IMR-90 (cell line): ENCODE measurements around the gene CDK14. TPM values are rescaled to one million over a fixed set of nuclear protein-coding genes. Genes with fewer than 3 reads are reported as not detected.

Experiments
- ATAC-seq: fragments of 200-7000 bp; cut with Tn5 transposase; 2 replicates; pipeline ENCODE4 v1.9.1; 2020; ENCODE audit warnings: low read depth, mild to moderate bottlenecking, moderate library complexity
- BruUV-seq: library from RNA; stranded (reverse); fragments of 400-500 nt; replicated peaks from 2 replicates; lab custom pipeline; 2021; lab: Mats Ljungman, UMichigan
- CTCF ChIA-PET: fragments of 300-600 bp; formaldehyde crosslinking; extraction: SDS; loops from one replicate; lab custom pipeline; 2021; ENCODE audit warnings: antibody characterized with exemption; lab: Yijun Ruan, JAX
- POLR2A ChIA-PET: fragments of 300-600 bp; sonication (Branson Sonifier 250); formaldehyde crosslinking; loops from one replicate; lab custom pipeline; 2022; ENCODE audit warnings: antibody characterized with exemption; ENCODE audit not compliant: unreplicated experiment; lab: Charles Lee
- DNase-seq: peaks from one replicate; pipeline ENCODE4 v3.0.0; 2013
- H2AFZ ChIP-seq: replicated peaks from 2 replicates; pipeline ENCODE3; 2013; ENCODE audit warnings: low read length, mild to moderate bottlenecking; ENCODE audit not compliant: poor library complexity
- H2AK5ac ChIP-seq: 2 replicates; pipeline ENCODE4 v1.6.1; 2013; ENCODE audit warnings: low read depth, low read length, inconsistent platforms
- H2AK9ac ChIP-seq: replicated peaks from 2 replicates; pipeline ENCODE3; 2013; ENCODE audit warnings: mild to moderate bottlenecking, low read depth, low read length, moderate library complexity; ENCODE audit not compliant: poor library complexity
- H2BK120ac ChIP-seq: 2 replicates; pipeline ENCODE4 v1.6.1; 2013; ENCODE audit warnings: low read depth, low read length, inconsistent platforms
- H2BK15ac ChIP-seq: 3 replicates; pipeline ENCODE4 v1.6.1; 2013; ENCODE audit warnings: low read depth, low read length, inconsistent platforms
- H2BK20ac ChIP-seq: 2 replicates; pipeline ENCODE4 v1.6.1; 2013; ENCODE audit warnings: low read depth, mild to moderate bottlenecking, inconsistent platforms, low read length, moderate library complexity
- H2BK5ac ChIP-seq: 2 replicates; pipeline ENCODE4 v1.6.1; 2013; ENCODE audit warnings: mild to moderate bottlenecking, low read depth, low read length, inconsistent platforms; ENCODE audit not compliant: poor library complexity, severe bottlenecking
- H3K14ac ChIP-seq: replicated peaks from 2 replicates; pipeline ENCODE4 v1.6.1; 2013; ENCODE audit warnings: low read depth, low read length, inconsistent platforms
- H3K18ac ChIP-seq: 2 replicates; pipeline ENCODE4 v1.6.1; 2013; ENCODE audit warnings: low read depth, low read length, control low read depth
- H3K23ac ChIP-seq: 2 replicates; pipeline ENCODE4 v1.6.1; 2013; ENCODE audit warnings: low read depth, low read length, inconsistent platforms
- H3K27ac ChIP-seq: 2 replicates; pipeline ENCODE4 v1.5.1; 2013; ENCODE audit warnings: mild to moderate bottlenecking, control low read depth, low read length; ENCODE audit not compliant: insufficient read depth
- H3K27me3 ChIP-seq: 2 replicates; pipeline ENCODE4 v1.6.1; 2013; ENCODE audit warnings: low read length; ENCODE audit not compliant: control insufficient read depth, insufficient read depth
- H3K36me3 ChIP-seq: 2 replicates; pipeline ENCODE4 v1.6.1; 2013; ENCODE audit warnings: low read length, mixed read lengths; ENCODE audit not compliant: control insufficient read depth, insufficient read depth
- H3K4ac ChIP-seq: 2 replicates; pipeline ENCODE4 v1.6.1; 2013; ENCODE audit warnings: low read depth, low read length, inconsistent platforms
- H3K4me1 ChIP-seq: 2 replicates; pipeline ENCODE4 v1.6.1; 2013; ENCODE audit warnings: low read length, mixed read lengths; ENCODE audit not compliant: control insufficient read depth, insufficient read depth
- H3K4me2 ChIP-seq: 2 replicates; pipeline ENCODE4 v1.6.1; 2013; ENCODE audit warnings: low read depth, mild to moderate bottlenecking, control low read depth, low read length, moderate library complexity
- H3K4me3 ChIP-seq: 2 replicates; pipeline ENCODE4 v1.5.1; 2013; ENCODE audit warnings: low read depth, mild to moderate bottlenecking, control low read depth, low read length, moderate library complexity; ENCODE audit not compliant: insufficient read depth
- H3K56ac ChIP-seq: 2 replicates; pipeline ENCODE4 v1.6.1; 2013; ENCODE audit warnings: low read length, inconsistent platforms; ENCODE audit not compliant: insufficient read depth; ENCODE audit errors: extremely low read depth
- H3K79me1 ChIP-seq, 2 experiments: 2 replicates each; pipeline ENCODE4 v1.6.1; 2013; ENCODE audit warnings: low read length in 2 of 2, inconsistent platforms in 1 of 2, low read depth in 1 of 2
- H3K9ac ChIP-seq: 2 replicates; pipeline ENCODE4 v1.6.1; 2013; ENCODE audit warnings: low read depth, low read length, control low read depth
- H3K9me1 ChIP-seq: 2 replicates; pipeline ENCODE4 v1.6.1; 2013; ENCODE audit warnings: low read length, inconsistent platforms; ENCODE audit not compliant: insufficient read depth
- H3K9me3 ChIP-seq: 2 replicates; pipeline ENCODE4 v1.6.1; 2013; ENCODE audit warnings: low read length; ENCODE audit not compliant: control insufficient read depth, insufficient read depth
- H4K20me1 ChIP-seq: 2 replicates; pipeline ENCODE4 v1.6.1; 2013; ENCODE audit warnings: low read length, inconsistent platforms; ENCODE audit not compliant: insufficient read depth
- H4K5ac ChIP-seq: 2 replicates; pipeline ENCODE4 v1.6.1; 2013; ENCODE audit warnings: mild to moderate bottlenecking, low read depth, low read length, control low read depth
- H4K8ac ChIP-seq, 2 experiments: 2 replicates each; pipeline ENCODE4 v1.6.1; 2013; ENCODE audit warnings: low read depth in 2 of 2, low read length in 2 of 2, control low read depth in 1 of 2, inconsistent platforms in 1 of 2
- H4K91ac ChIP-seq: 2 replicates; pipeline ENCODE4 v1.6.1; 2013; ENCODE audit warnings: low read depth, low read length, inconsistent platforms; ENCODE audit not compliant: insufficient read depth
- BHLHE40 ChIP-seq: fragments of 150-350 bp; IDR thresholded peaks from 2 replicates; pipeline ENCODE4 v1.6.1; 2016; ENCODE audit warnings: mild to moderate bottlenecking, low read depth, low read length
- CHD1 ChIP-seq: IDR thresholded peaks from 2 replicates; pipeline ENCODE4 v1.6.1; 2012; ENCODE audit warnings: low read depth, low read length, improper control_type of control experiment
- FOS ChIP-seq: fragments of 150-350 bp; IDR thresholded peaks from 2 replicates; pipeline ENCODE4 v1.6.1; 2016; ENCODE audit warnings: low read depth, low read length
- MAFK ChIP-seq: IDR thresholded peaks from 2 replicates; pipeline ENCODE4 v1.6.1; 2012; ENCODE audit warnings: low read depth, low read length, improper control_type of control experiment
- MXI1 ChIP-seq: IDR thresholded peaks from 2 replicates; pipeline ENCODE4 v1.6.1; 2012; ENCODE audit warnings: low read depth, mild to moderate bottlenecking, low read length, moderate library complexity, borderline replicate concordance
- RFX5 ChIP-seq: IDR thresholded peaks from 2 replicates; pipeline ENCODE4 v1.8.0; 2012; ENCODE audit warnings: low read depth, mild to moderate bottlenecking, low read length, moderate library complexity
- SMC3 ChIP-seq: fragments of 150-350 bp; IDR thresholded peaks from 2 replicates; pipeline ENCODE4 v1.6.1; 2016; ENCODE audit warnings: low read depth, mild to moderate bottlenecking, antibody characterized with exemption, low read length, moderate library complexity
- WGBS, 2 experiments: methylation state at CpG; one replicate each; pipeline versions ENCODE4 v1.1.5 to v1.1.7; 2013; ENCODE audit warnings: missing lambda C conversion rate in 2 of 2; ENCODE audit not compliant: insufficient read length in 1 of 2; ENCODE audit errors: extremely low coverage in 2 of 2; 5-methylcytosine and 5-hydroxymethylcytosine counted together
- dilution Hi-C: fragments of 300-500 bp; cut with HindIII; formaldehyde crosslinking; loops from one replicate; pipeline ENCODE4 v1.14.3; 2018; ENCODE audit warnings: low sequenced_read_pairs; ENCODE audit not compliant: unreplicated experiment
- in situ Hi-C: fragments of 300-500 bp; cut with MboI; formaldehyde crosslinking; loops from 3 replicates; pipeline ENCODE4 v1.14.3; 2019; ENCODE audit warnings: low sequenced_read_pairs, inconsistent platforms, mixed read lengths
- intact Hi-C: fragments of 100-400 bp; cut with micrococcal nuclease; formaldehyde crosslinking; loops from 2 replicates; pipeline ENCODE4 v1.10.0; 2022
- polyA plus RNA-seq, 3 experiments: library from polyadenylated mRNA; depleted of rRNA; stranded (reverse); fragments of >200 nt; gene quantifications; 2 replicates each; pipeline ENCODE4 v1.2.3, GENCODE V29; 2012; ENCODE audit warnings: low replicate concordance in 1 of 3
- total RNA-seq: library from RNA; depleted of rRNA; stranded (reverse); fragments of >200 nt; gene quantifications from 2 replicates; pipeline ENCODE4 v1.2.3, GENCODE V29; 2012
- TF ChIP-seq, protein P1 (sequence below): conservative IDR thresholded peaks from 2 replicates; pipeline ENCODE4 v1.5.1; 2012; ENCODE audit warnings: mild to moderate bottlenecking, low read depth, low read length, improper control_type of control experiment

CDK14 gene
- total and polyA plus RNA-seq, 2 of the 4 experiments (the other 2 are of a cell fraction) = 10.1 to 29.6 TPM

DNA sequence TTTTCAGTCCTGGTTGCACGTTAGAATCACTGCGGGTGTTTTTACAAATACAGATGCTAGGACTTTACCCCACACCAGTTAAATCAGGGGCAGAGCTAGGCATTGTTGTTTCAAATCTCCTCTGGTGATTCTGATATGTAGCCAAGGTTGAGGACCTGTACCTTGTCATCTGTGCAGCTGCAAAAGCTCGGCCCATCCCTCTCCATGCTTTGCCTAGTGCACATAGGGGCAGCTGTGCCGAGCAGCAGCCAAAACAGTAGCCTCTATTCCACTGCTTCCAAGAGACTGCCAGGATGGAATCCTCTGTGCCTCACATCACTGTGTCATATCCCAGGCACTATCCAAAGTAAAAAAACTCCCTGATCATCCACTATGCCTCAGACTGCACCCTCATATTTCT lies 181.3 kb downstream of the CDK14 start:
- H3K9me3 ChIP-seq = no peaks in the 10 kb centered on the region
- H3K4ac ChIP-seq = no peak overlapping the region
- no peak overlapping the region for H3K56ac ChIP-seq
- no peaks in the 10 kb centered on the region for H4K20me1 ChIP-seq
- peaks cover 5 to 10% of the 10 kb centered on the region in 2 experiments; a peak in 3 of 4 replicates for H3K79me1 ChIP-seq
- BruUV-seq = no TSS peak
- no peak overlapping the region for H3K18ac ChIP-seq
- no peak overlapping the region for H2BK120ac ChIP-seq
- intact Hi-C loops (loop anchor here (5.0 kb wide), 1 partner anchor 720 kb away; no protein-coding TSS in a partner anchor), in situ Hi-C loops (no loop called here), dilution Hi-C loops (no loop called here)
- no peak overlapping the region for H3K4me2 ChIP-seq
- no peak overlapping the region for H4K91ac ChIP-seq
- ChIA-PET CTCF (interaction anchor here (0.6 to 0.7 kb wide), 3 partner anchors 8 to 1257 kb away, joined by 3 to 5 read pairs (median 4); no protein-coding TSS in a partner anchor), POLR2A (no interaction called here)
- H3K14ac ChIP-seq = no peak overlapping the region
- H2AK9ac ChIP-seq = no peak overlapping the region
- ATAC-seq (peak; percentile 72), DNase-seq (no peak)
- TF ChIP-seq RFX5 (no peak), MXI1 (no peak), CHD1 (no peak), BHLHE40 (no peak), FOS (no peak), MAFK (no peak), SMC3 (no peak)
- TF ChIP-seq, protein P1, sequence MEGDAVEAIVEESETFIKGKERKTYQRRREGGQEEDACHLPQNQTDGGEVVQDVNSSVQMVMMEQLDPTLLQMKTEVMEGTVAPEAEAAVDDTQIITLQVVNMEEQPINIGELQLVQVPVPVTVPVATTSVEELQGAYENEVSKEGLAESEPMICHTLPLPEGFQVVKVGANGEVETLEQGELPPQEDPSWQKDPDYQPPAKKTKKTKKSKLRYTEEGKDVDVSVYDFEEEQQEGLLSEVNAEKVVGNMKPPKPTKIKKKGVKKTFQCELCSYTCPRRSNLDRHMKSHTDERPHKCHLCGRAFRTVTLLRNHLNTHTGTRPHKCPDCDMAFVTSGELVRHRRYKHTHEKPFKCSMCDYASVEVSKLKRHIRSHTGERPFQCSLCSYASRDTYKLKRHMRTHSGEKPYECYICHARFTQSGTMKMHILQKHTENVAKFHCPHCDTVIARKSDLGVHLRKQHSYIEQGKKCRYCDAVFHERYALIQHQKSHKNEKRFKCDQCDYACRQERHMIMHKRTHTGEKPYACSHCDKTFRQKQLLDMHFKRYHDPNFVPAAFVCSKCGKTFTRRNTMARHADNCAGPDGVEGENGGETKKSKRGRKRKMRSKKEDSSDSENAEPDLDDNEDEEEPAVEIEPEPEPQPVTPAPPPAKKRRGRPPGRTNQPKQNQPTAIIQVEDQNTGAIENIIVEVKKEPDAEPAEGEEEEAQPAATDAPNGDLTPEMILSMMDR = no peak
- no peak overlapping the region for H2BK20ac ChIP-seq
- H4K8ac ChIP-seq = no peak overlapping the region
- H3K23ac ChIP-seq = 0 out of 2 replicates have a peak overlapping the region, but pooled peaks have one; percentile 19
- H3K27ac ChIP-seq = no peak overlapping the region
- no peaks in the 10 kb centered on the region for H3K36me3 ChIP-seq
- H2AK5ac ChIP-seq = no peak overlapping the region
- no peaks in the 10 kb centered on the region; the same call in 1 of the 2 replicates for H3K9me1 ChIP-seq
- H2BK5ac ChIP-seq = no peak overlapping the region
- H3K27me3 ChIP-seq = no peaks in the 10 kb centered on the region
- H3K9ac ChIP-seq = no peak overlapping the region
- H3K4me3 ChIP-seq = no peak overlapping the region
- H2AFZ ChIP-seq = no peak overlapping the region
- H3K4me1 ChIP-seq = peaks cover 3% of the 10 kb centered on the region
- WGBS, 2 experiments = no CpG with 5 or more reads among the region's 4 CpGs
- no peak overlapping the region for H2BK15ac ChIP-seq
- no peak overlapping the region for H4K5ac ChIP-seq
